Activated naive CD4-positive, alpha-beta T cell treated with anti-CD3 and anti-CD28 coated beads, Interleukin-2, amount 50 U/mL, for 16 hours (primary cell): Measurements from ENCODE around the gene GRAMD1B.
"Not testable (repeated sequence)": the region's sequence is repeated elsewhere in the genome, so short reads cannot be mapped to it uniquely, and the experiment has no call there.

ENCODE experiments used
- DNase-seq: peaks from one replicate; pipeline ENCODE4 v3.0.0-alpha.2; 2020

Gene GRAMD1B

GRCh38 chr11:123544631-123545375 is 114.7 kb downstream of the GRAMD1B start:
- no peak for DNase-seq

GRCh38 chr11:123545726-123546270 is 115.7 kb downstream of the GRAMD1B start:
- no peak for DNase-seq

GRCh38 chr11:123546515-123546914 is 116.4 kb downstream of the GRAMD1B start:
- no peak for DNase-seq

DNA sequence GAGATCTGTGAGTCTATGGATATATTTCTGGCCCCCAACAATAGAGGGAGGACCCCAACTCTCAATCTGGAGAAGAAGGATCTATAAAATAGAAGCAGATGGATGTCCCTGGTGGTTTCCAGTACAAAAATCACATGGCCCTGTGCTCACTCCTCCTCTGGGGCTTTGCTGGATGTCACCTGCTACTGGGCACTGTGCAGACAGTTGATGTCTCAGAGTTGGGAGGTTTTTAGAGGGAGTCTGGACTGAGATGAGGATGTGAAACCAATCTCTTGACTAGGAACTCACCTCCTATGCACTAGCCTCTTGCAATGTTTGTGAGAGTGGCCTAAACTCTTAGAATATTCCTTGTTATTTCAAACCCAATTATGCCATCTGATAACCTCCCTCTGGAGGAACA is 117.1 kb downstream of the GRAMD1B start:
- no peak for DNase-seq

- no peak for DNase-seq
Measured at GRCh38 chr11:123548774-123549173, 118.7 kb downstream of the GRAMD1B start.

- no peak for DNase-seq
Measured at GRCh38 chr11:123549926-123550917, 120.2 kb downstream of the GRAMD1B start.

DNA sequence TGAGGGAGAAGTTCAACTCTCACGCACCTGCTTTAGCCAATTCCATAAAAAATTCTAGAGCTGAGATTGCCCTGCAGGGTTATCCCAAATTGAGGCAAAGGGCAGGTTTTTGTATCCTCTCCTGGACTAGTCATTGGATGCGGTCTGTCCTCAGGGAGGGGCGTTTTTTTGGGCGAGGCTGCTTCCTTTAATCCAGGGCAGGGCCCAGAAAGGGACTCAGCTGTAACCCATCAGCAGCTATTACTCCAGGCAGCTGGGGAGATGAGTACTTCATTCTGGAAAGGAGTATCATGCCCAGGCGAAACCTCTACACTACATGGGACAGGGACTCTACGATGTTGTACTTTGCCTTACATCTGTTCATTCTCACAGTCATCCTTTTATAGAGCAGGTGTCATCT is 121.0 kb downstream of the GRAMD1B start:
- no peak for DNase-seq

DNA sequence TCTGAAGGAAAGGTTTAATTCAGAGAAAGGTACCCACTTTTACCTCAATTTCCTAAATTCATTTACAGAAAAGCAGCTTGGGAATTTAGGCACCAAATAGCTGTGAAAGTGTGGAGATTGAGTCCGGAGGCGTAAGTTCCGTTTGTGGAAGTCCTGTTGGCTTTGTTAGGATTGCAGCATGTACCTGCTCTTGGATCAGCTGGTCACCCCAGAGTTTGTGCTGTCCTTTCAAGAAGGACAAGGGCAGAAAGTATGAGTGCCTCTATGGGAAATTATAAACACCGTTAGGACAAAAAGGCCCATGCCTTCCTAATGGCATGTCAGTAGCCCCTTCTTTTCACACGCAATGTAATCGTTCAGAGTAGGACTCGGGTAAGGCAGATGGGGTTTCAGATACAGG is 126.6 kb downstream of the GRAMD1B start:
- DNase-seq, result no peak

DNA sequence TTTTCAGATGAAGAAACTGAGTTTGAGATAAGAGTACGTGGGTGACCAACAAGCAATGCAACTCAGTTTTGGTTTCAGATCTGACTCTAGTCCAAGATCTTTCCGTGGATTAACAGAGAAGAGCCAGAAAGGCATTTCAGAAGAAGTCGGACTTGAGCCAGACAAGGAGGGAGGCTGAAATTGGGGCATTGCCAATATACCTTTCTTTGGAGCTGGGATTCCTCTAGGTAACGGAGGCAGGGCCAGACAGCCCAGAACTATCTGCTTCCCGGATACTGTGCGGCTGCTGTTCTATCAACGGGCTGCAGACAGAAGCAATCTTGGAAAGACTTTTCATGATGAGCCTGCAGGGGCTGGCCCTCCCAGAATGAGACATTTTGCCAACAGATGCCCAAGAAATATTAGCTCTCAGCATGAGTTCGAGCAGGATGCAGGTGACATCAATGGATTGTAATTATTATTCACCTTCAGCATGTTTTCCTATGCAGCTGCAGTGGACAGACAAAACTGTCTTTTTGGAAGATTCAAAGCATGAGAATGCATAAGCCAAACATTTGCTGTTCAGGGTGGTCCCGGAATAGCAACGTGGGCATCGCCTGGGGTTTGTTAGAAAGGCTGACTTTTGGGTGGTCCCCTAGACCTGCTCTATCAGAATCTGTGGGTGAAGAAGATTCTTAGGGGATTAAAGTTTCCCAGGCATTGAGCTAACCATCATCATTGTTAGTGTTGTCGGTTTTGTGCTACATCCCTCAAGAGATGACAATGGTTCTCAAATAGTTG is 128.7 kb downstream of the GRAMD1B start:
- DNase-seq, result no peak

- no peak for DNase-seq
Measured at GRCh38 chr11:123559523-123559955, 129.5 kb downstream of the GRAMD1B start.

DNA sequence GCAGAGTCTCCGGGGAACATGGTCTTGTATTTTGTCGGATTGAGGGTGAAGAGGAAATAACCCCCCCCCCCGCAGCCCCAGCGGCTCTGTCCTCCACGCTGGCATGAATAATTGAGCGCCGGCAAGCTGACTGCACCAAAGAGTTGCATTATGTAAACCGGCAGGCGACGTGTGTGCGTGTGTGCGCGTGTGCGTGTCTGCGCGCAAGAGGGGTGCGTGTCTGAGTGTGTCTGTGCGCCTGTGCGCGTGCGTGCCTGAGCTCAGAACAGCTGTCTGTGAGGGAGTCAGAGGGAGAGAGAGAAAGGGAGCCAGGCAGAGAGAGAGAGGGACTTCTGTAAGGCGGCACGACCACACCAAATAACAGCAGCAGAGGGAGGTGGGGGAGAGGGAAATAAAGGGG is 129.9 kb downstream of the GRAMD1B start:
- peak; percentile 61 for DNase-seq

GRCh38 chr11:123561431-123561800 is 131.3 kb downstream of the GRAMD1B start:
- DNase-seq, result no peak

DNA sequence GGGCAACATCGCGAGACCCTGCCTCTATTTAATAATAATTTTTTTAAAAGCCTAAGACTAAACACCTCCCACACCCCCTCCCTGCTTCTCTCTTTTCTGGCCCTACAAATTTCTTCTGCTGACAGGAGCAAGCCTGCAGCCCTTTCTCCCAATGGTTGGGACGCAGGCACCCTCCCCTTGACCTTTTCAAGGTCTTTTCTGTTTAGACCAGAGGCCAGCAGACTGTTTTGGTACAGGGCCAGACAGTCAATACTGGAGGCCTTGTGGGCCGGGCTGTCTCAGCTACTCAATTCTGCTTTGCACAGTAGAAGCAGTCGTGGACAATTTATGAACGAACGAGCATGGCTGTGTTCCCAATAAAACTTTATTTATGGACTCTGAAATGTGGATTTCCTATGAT is 132.1 kb downstream of the GRAMD1B start:
- no peak for DNase-seq

DNA sequence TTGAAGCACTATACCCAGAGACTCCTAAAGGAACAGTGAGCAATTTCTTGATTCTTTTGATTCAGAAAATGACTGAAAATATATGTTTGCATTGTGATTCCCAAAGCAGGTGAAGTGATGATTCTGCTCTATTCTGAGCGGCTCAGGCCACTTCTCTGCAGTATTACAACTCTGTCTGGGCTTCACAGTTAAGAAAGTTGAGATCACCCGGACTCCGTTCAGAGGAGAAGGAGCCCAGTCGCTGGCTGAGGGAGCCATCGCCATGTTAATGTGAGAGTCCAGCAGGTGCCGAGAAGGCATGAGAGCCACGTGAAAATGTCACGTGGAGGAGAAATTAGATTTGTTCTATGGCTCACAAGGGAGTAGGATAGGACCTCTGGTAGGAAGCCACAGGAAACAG is 132.8 kb downstream of the GRAMD1B start:
- no peak for DNase-seq

GRCh38 chr11:123564221-123564620 is 134.2 kb downstream of the GRAMD1B start:
- no peak for DNase-seq

DNA sequence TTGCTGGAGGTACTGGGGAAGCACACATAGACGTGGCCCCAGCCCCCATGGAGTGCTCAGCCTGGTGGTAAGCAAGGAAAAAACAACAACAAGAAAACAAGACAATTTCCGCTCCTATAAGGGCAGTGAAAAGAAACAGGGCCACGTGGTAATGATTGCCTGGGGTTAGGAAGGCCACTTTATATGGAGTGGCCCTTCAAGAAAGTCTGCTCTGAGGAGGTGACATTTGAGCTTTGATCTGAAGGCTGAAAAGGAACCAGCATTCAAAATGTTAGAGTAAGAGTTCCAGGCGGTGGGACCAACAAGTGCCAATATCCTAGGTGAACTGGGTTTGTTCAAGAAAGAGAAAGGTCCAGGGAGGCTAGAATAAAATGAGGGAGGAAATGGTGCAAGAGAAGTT is 136.8 kb downstream of the GRAMD1B start:
- no peak for DNase-seq

GRCh38 chr11:123567466-123567865 is 137.4 kb downstream of the GRAMD1B start:
- no peak for DNase-seq

- no peak for DNase-seq
Measured at GRCh38 chr11:123568367-123568870, 138.3 kb downstream of the GRAMD1B start.

- no peak for DNase-seq
Measured at GRCh38 chr11:123569393-123569792, 139.3 kb downstream of the GRAMD1B start.

- no peak for DNase-seq
Measured at GRCh38 chr11:123570939-123571580, 141.0 kb downstream of the GRAMD1B start.

- DNase-seq, result not testable (repeated sequence)
Measured at GRCh38 chr11:123572791-123573190, 142.7 kb downstream of the GRAMD1B start.

DNA sequence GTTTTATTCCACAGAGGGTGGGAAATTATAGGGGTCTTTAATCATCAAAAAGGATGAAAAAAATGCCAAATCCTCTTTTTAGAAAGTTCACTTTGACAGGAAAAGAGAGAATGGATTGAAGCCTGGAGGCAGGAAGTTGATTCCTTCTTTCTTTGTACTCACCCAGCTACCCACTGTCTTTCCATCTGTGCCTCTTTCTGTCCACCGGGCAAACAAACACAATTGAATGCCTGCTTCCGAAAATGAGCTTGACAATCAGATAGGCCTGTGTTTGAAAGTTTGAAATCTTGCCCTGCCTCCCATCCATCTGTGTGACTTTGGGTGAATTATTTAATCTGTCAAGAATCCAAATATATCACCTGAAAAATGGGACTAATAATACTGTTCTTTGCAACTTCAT is 143.2 kb downstream of the GRAMD1B start:
- DNase-seq, result no peak
